Left colon (tissue), 2 donors: Measurements from ENCODE around the gene ZNF699. TPM values are rescaled to one million over a fixed set of nuclear protein-coding genes. Genes with fewer than 3 reads are reported as not detected.
"Not testable (repeated sequence)": the region's sequence is repeated elsewhere in the genome, so short reads cannot be mapped to it uniquely, and the experiment has no call there.

Source experiments
- ATAC-seq: fragments of 200-7000 bp; cut with Tn5 transposase; one replicate; pipeline ENCODE4 v1.9.1; 2020; ENCODE audit warnings: mild to moderate bottlenecking, moderate library complexity
- DNase-seq, 2 donors: peaks; one replicate each; pipeline ENCODE4 v3.0.0-alpha.2; 2020
- intact Hi-C, 2 donors: fragments of 100-400 bp; cut with DNase I in 1 of 2; cut with micrococcal nuclease in 1 of 2; formaldehyde crosslinking; loops; one replicate each; pipeline versions ENCODE4 v1.11.2 to v1.14.0; 2022; cut with DNase I, micrococcal nuclease
- long read RNA-seq: library from polyadenylated mRNA; unstranded; transcript quantifications from one replicate; pipeline ENCODE4 v2.0.0, GENCODE V29; 2021
- total RNA-seq, 2 donors: library from RNA; stranded (reverse); fragmentation: NEBNext Ultra II Directional; extraction: Animal tissue kit (Norgen Biotek cat#: 25700); gene quantifications; one replicate each; pipeline ENCODE4 v1.2.1, GENCODE V29; 2021
- donor health status: DM: no; HTN: no; CAD: no.
- donor health status: DM: yes; HTN: yes; CAD: no.

The ZNF699 gene
- 1 to 10 TPM; 3.8 to 4.3 TPM for total RNA-seq
- long read RNA-seq = 0 reads

- peak; percentile 97 for ATAC-seq
- intact Hi-C loops = no loop called here
- DNase-seq = peak; percentile 99
These were observed at the start of gene ZNF699 for GRCh38 chr19:9309139-9309973. Gene ZNF699 (minus strand): TSS chr19:9309838. CDS start chr19:9305119, 4,719 bp downstream.

GRCh38 chr19:9354651-9355050, 45.0 kb upstream of the ZNF699 start:
- no peak for DNase-seq
- ATAC-seq = no peak
- intact Hi-C loops = no loop called here

- DNase-seq (no peak), ATAC-seq (peak; percentile 43)
- intact Hi-C loops = no loop called here
These were observed 43.4 kb upstream of the ZNF699 start for GRCh38 chr19:9353011-9353410.

DNA sequence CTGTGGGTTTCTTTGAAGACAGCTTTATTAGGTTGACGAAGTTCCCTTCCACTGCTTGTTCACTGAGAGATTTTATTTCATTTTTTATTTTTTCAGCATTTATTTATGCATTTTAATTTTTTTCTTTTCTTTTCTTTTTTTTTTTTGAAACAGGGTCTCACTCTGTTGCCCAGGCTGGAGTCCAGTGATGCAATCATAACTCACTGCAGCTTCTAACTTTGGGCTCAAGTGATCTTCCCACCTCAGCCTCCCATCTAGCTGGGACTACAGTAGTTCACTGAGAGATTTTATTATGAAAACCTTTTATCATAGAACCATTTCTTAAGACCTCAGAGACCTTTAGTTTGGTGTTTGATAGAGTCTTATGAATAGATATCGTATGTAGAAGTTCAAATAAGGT, 42.9 kb upstream of the ZNF699 start:
- intact Hi-C loops = no loop called here
- ATAC-seq = no peak
- no peak for DNase-seq

- intact Hi-C loops = no loop called here
- no peak for DNase-seq
- ATAC-seq = no peak
These were observed 39.0 kb upstream of the ZNF699 start for GRCh38 chr19:9348671-9349070.

GRCh38 chr19:9348253-9348652, 38.6 kb upstream of the ZNF699 start:
- DNase-seq (no peak), ATAC-seq (no peak)
- intact Hi-C loops = no loop called here

- no peak for DNase-seq
- intact Hi-C loops = no loop called here
- ATAC-seq = no peak
These were observed 35.4 kb upstream of the ZNF699 start for GRCh38 chr19:9345005-9345404.

DNA sequence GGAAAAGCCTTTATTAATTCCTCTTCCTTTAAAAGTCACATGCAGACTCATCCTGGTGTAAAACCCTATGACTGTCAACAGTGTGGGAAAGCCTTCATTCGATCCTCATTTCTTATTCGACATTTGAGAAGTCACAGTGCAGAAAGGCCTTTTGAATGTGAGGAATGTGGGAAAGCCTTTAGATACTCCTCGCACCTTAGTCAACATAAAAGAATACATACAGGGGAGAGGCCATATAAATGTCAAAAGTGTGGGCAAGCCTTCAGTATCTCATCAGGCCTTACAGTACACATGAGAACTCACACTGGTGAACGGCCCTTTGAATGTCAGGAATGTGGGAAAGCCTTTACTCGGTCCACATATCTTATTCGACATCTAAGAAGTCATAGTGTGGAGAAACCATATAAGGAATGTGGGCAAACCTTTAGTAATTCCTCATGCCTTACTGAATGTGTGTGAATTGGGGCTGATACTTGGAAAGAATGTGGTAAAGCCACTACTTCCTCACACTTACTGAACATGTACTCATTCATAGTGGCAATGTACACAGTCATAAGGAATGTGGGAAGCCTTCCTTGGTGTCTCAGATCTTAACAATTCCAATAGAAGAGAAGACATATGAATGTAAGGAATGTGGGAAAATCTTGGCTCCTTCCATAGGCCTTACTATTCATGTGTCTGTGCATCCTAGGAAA, 33.1 kb upstream of the ZNF699 start:
- DNase-seq = no peak
- intact Hi-C loops = no loop called here
- ATAC-seq = no peak

- ATAC-seq (no peak), DNase-seq (no peak)
- intact Hi-C loops = no loop called here
These were observed 20.4 kb upstream of the ZNF699 start for GRCh38 chr19:9329999-9330398.

DNA sequence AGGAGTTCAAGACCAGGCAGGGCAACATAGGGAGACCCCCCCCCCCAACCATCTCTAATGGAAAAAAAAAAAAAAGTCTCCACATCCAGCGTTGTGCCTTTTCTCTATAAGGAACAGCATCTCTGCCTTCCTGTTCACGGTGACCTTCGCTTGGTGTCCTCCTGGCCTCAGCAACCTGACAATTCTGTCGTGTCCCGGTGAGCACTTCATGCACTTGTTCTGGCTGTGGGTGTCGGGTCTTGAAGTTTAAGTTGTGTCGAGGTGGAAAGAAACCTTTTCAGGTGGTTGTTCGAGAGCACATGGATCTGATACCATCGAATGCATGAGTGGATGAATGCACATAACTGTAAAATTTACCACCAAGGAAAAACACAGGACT, 14.9 kb upstream of the ZNF699 start:
- DNase-seq = no peak
- intact Hi-C loops = no loop called here

GRCh38 chr19:9323919-9324583, 14.4 kb upstream of the ZNF699 start, which contains the start of gene ZNF559:
Gene ZNF559 (plus strand): TSS chr19:9324179. CDS start chr19:9338550, 14,371 bp downstream.
- DNase-seq = peak; percentile 92 to 93
- peak; percentile 96 for ATAC-seq
- intact Hi-C loops = no loop called here

More for the DNA sequence above, 14.9 kb upstream of the ZNF699 start:
- no peak for ATAC-seq

- ATAC-seq (peak; percentile 72), DNase-seq (peak; percentile 43 to 67)
- intact Hi-C loops = no loop called here
These were observed 13.9 kb upstream of the ZNF699 start for GRCh38 chr19:9323557-9323918.

DNA sequence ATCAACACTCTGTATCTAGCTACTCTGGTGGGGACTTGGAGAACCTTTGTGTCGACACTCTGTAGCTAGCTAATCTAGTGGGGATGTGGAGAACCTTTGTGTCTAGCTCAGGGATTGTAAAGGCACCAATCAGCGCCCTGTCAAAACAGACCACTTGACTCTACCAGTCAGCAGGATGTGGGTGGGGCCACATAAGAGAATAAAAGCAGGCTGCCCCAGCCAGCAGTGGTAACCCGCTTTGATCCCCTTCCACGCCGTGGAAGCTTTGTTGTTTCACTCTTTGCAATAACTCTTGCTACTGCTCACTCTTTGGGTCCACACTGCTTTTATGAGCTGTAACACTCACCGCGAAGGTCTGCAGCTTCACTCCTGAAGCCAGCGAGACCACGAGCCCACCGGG, 12.6 kb upstream of the ZNF699 start:
- ATAC-seq, DNase-seq, intact Hi-C loops: not testable (repeated sequence)

GRCh38 chr19:9321756-9322155, 12.1 kb upstream of the ZNF699 start:
- DNase-seq, ATAC-seq, intact Hi-C loops: not testable (repeated sequence)

GRCh38 chr19:9321338-9321737, 11.7 kb upstream of the ZNF699 start:
- intact Hi-C loops = no loop called here
- DNase-seq (no peak), ATAC-seq (no peak)

DNA sequence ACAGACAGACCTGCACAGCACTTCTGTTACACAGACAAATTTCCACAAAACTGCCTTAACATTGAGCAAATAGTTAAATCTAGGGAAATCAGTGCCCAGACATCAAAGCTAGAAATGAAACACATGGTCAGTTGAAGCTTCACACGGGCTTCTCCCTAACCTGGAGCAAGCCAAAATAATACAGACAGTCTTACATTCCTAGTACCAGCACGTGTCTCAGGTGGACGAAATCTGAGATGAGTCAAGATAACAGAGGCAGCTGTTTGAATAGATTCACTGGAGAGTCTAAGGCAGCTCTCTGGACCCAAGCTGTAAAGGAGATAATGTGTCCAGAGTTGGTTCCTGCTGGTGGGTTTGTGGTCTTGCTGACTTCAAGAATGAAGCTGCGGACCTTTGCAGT, 4.1 kb upstream of the ZNF699 start:
- ATAC-seq (no peak), DNase-seq (no peak)
- intact Hi-C loops = no loop called here

- DNase-seq = peak; percentile 90 to 92
- peak; percentile 76 for ATAC-seq
- intact Hi-C loops = no loop called here
These were observed 372 bp upstream of the ZNF699 start for GRCh38 chr19:9309974-9310446.

- intact Hi-C loops = no loop called here
- DNase-seq (no peak), ATAC-seq (no peak)
These were observed 1.4 kb downstream of the ZNF699 start for GRCh38 chr19:9308091-9308770.

- DNase-seq (no peak), ATAC-seq (no peak)
- intact Hi-C loops = no loop called here
These were observed 3.2 kb downstream of the ZNF699 start for GRCh38 chr19:9306443-9306842.
